SK-N-SH (cell line): ENCODE results near the gene LRRC46. TPM values are rescaled to one million over a fixed set of nuclear protein-coding genes. Genes with fewer than 3 reads are reported as not detected.
A peak's percentile ranks its signal among the peaks of the same experiment; 100 is the strongest.

ENCODE experiments used
- CTCF ChIA-PET: fragments of 300-600, 350-600 bp; formaldehyde crosslinking; extraction: SDS; loops from one replicate; lab custom pipeline; 2021; lab: Yijun Ruan, JAX
- POLR2A ChIA-PET: fragments of 350-600 bp; sonication (Branson Sonifier 250); formaldehyde crosslinking; extraction: SDS; loops from one replicate; lab custom pipeline; 2020; ENCODE audit warnings: antibody characterized with exemption, inconsistent platforms; lab: Yijun Ruan, JAX
- DNase-seq: peaks from one replicate; pipeline ENCODE4 v3.0.0; 2012
- H2AFZ ChIP-seq: fragments of 200-600 bp; sonication (generic); 2 replicates; pipeline ENCODE4 v1.8.1; 2016; ENCODE audit warnings: antibody characterized with exemption, mild to moderate bottlenecking, low read depth
- H3F3A ChIP-seq: fragments of 200-600 bp; sonication (generic); replicated peaks from 2 replicates; pipeline ENCODE3; 2016; ENCODE audit warnings: antibody characterized with exemption, mild to moderate bottlenecking; ENCODE audit not compliant: insufficient read depth
- H3K27ac ChIP-seq, 2 experiments: fragments of 200-500 bp in 1 of 2; fragments of 200-600 bp in 1 of 2; sonication (Bioruptor generic) in 1 of 2; sonication (generic), shearing (Covaris generic) in 1 of 2; 2 replicates each; pipeline versions ENCODE4 v1.5.1 to v1.6.1; 2014 to 2016; ENCODE audit warnings: low read depth in 2 of 2, inconsistent platforms in 1 of 2, low read length in 1 of 2, mild to moderate bottlenecking in 1 of 2, mixed read lengths in 1 of 2
- H3K27me3 ChIP-seq: fragments of 200-600 bp; sonication (generic), shearing (Covaris generic); 2 replicates; pipeline ENCODE4 v1.6.1; 2016; ENCODE audit warnings: mixed run types; ENCODE audit not compliant: insufficient read depth
- H3K36me3 ChIP-seq, 2 experiments: fragments of 200-500 bp in 1 of 2; fragments of 200-600 bp in 1 of 2; sonication (Bioruptor generic) in 1 of 2; sonication (generic) in 1 of 2; replicated peaks in 1 of 2; 2 replicates each; pipeline versions ENCODE3 to v1.5.1; 2014 to 2016; ENCODE audit warnings: low read length in 1 of 2, mild to moderate bottlenecking in 1 of 2; ENCODE audit not compliant: insufficient read depth in 2 of 2, control insufficient read depth in 1 of 2
- H3K4me1 ChIP-seq, 2 experiments: fragments of 200-500 bp in 1 of 2; fragments of 200-600 bp in 1 of 2; sonication (Bioruptor generic) in 1 of 2; sonication (generic), shearing (Covaris generic) in 1 of 2; 2 replicates each; pipeline versions ENCODE4 v1.5.1 to v1.6.1; 2014 to 2016; ENCODE audit warnings: low read depth in 1 of 2, low read length in 1 of 2, mixed run types in 1 of 2; ENCODE audit not compliant: insufficient read depth in 2 of 2, control insufficient read depth in 1 of 2
- H3K4me2 ChIP-seq: fragments of 200-600 bp; sonication (generic), shearing (Covaris generic); 2 replicates; pipeline ENCODE4 v1.6.1; 2017; ENCODE audit warnings: mixed run types
- H3K4me3 ChIP-seq, 2 experiments: fragments of 200-500 bp in 1 of 2; fragments of 200-600 bp in 1 of 2; sonication (Bioruptor generic) in 1 of 2; sonication (generic), shearing (Covaris generic) in 1 of 2; 2 replicates each; pipeline versions ENCODE4 v1.5.1 to v1.8.1; 2014 to 2016; ENCODE audit warnings: low read depth in 2 of 2, inconsistent platforms in 1 of 2, low read length in 1 of 2, mild to moderate bottlenecking in 1 of 2, mixed read lengths in 1 of 2, moderate library complexity in 1 of 2
- H3K79me2 ChIP-seq: fragments of 200-600 bp; sonication (generic); 2 replicates; pipeline ENCODE4 v1.8.1; 2017; ENCODE audit warnings: mild to moderate bottlenecking; ENCODE audit not compliant: insufficient read depth
- H3K9ac ChIP-seq: fragments of 200-600 bp; sonication (generic); 2 replicates; pipeline ENCODE4 v1.6.1; 2017; ENCODE audit warnings: mixed run types
- H3K9me2 ChIP-seq: fragments of 200-600 bp; sonication (generic); 2 replicates; pipeline ENCODE4 v1.6.1; 2017; ENCODE audit warnings: mixed run types
- H3K9me3 ChIP-seq: fragments of 200-600 bp; sonication (generic); 2 replicates; pipeline ENCODE4 v1.6.1; 2017; ENCODE audit warnings: mixed run types, mild to moderate bottlenecking, moderate library complexity
- H4K20me1 ChIP-seq: fragments of 200-600 bp; sonication (generic); 2 replicates; pipeline ENCODE4 v1.6.1; 2017; ENCODE audit warnings: mild to moderate bottlenecking, mixed run types; ENCODE audit not compliant: insufficient read depth
- CHD2 ChIP-seq: fragments of 150-350 bp; IDR thresholded peaks from 2 replicates; pipeline ENCODE4 v1.6.1; 2018; ENCODE audit warnings: low read length; ENCODE audit not compliant: partially characterized antibody
- ELF1 ChIP-seq: IDR thresholded peaks from 2 replicates; pipeline ENCODE4 v1.4.0; 2012
- EP300 ChIP-seq, 2 experiments: IDR thresholded peaks; 2 replicates each; pipeline versions ENCODE4 v1.4.0 to v1.6.1; 2012; ENCODE audit warnings: borderline replicate concordance in 1 of 2, low read depth in 1 of 2, low read length in 1 of 2
- EZH2phosphoT487 ChIP-seq: fragments of 200-600 bp; sonication (generic); IDR thresholded peaks from 2 replicates; pipeline ENCODE4 v1.6.1; 2017; ENCODE audit warnings: low read depth, mixed run types, mild to moderate bottlenecking, antibody characterized with exemption, moderate library complexity, borderline replicate concordance
- FOSL2 ChIP-seq: IDR thresholded peaks from 2 replicates; pipeline ENCODE4 v1.4.0; 2012; ENCODE audit warnings: low read depth, mild to moderate bottlenecking, moderate library complexity, borderline replicate concordance
- FOXJ3 ChIP-seq: sonication (generic); formaldehyde crosslinking; IDR thresholded peaks from 2 replicates; pipeline ENCODE4 v1.5.1; 2020; ENCODE audit warnings: mild to moderate bottlenecking, missing genetic modification reagents
- GABPA ChIP-seq: IDR thresholded peaks from 2 replicates; pipeline ENCODE4 v1.4.0; 2012; ENCODE audit warnings: low read depth, mild to moderate bottlenecking
- GATA2 ChIP-seq: sonication (generic); formaldehyde crosslinking; IDR thresholded peaks from 2 replicates; pipeline ENCODE4 v1.5.0; 2020; ENCODE audit warnings: mild to moderate bottlenecking, missing genetic modification reagents
- JUND ChIP-seq: IDR thresholded peaks from 2 replicates; pipeline ENCODE4 v1.4.0; 2012
- MAX ChIP-seq: IDR thresholded peaks from 2 replicates; pipeline ENCODE4 v1.4.0; 2012; ENCODE audit warnings: low read depth
- MEF2A ChIP-seq: IDR thresholded peaks from 2 replicates; pipeline ENCODE4 v1.4.0; 2012; ENCODE audit warnings: low read depth, borderline replicate concordance
- MXI1 ChIP-seq: IDR thresholded peaks from 2 replicates; pipeline ENCODE4 v1.6.1; 2012; ENCODE audit warnings: mild to moderate bottlenecking, low read depth, low read length, improper control_type of control experiment
- NRF1 ChIP-seq: IDR thresholded peaks from 2 replicates; pipeline ENCODE4 v1.6.1; 2012; ENCODE audit warnings: low read depth, mild to moderate bottlenecking, low read length
- POLR2AphosphoS5 ChIP-seq: IDR thresholded peaks from 2 replicates; pipeline ENCODE4 v1.6.1; 2012; ENCODE audit warnings: low read depth, low read length
- RAD21 ChIP-seq: IDR thresholded peaks from 2 replicates; pipeline ENCODE4 v1.6.1; 2012; ENCODE audit warnings: mild to moderate bottlenecking, low read length
- RCOR1 ChIP-seq: fragments of 150-350 bp; IDR thresholded peaks from 2 replicates; pipeline ENCODE4 v1.6.1; 2017; ENCODE audit warnings: antibody characterized with exemption, low read length
- REST ChIP-seq: IDR thresholded peaks from 2 replicates; pipeline ENCODE4 v1.6.1; 2012; ENCODE audit warnings: mild to moderate bottlenecking, low read depth, low read length, moderate library complexity
- SIN3A ChIP-seq: IDR thresholded peaks from 2 replicates; pipeline ENCODE4 v1.6.1; 2012; ENCODE audit warnings: low read depth, mild to moderate bottlenecking, low read length, moderate library complexity, borderline replicate concordance
- TCF12 ChIP-seq: IDR thresholded peaks from 2 replicates; pipeline ENCODE4 v1.4.0; 2012
- TEAD4 ChIP-seq: IDR thresholded peaks from 2 replicates; pipeline ENCODE4 v1.4.0; 2012; ENCODE audit warnings: mild to moderate bottlenecking, borderline replicate concordance; ENCODE audit not compliant: insufficient read depth
- YY1 ChIP-seq: IDR thresholded peaks from 2 replicates; pipeline ENCODE4 v1.4.0; 2012; ENCODE audit warnings: low read depth, mild to moderate bottlenecking
- WGBS: methylation state at CpG from one replicate; pipeline ENCODE4 v1.1.6; 2017; ENCODE audit warnings: low lambda C conversion rate; 5-methylcytosine and 5-hydroxymethylcytosine counted together
- polyA plus RNA-seq, 3 experiments: library from polyadenylated mRNA; depleted of rRNA; stranded (reverse); fragments of >200 nt; gene quantifications; 2 replicates each; pipeline ENCODE4 v1.2.3, GENCODE V29; 2012
- TF ChIP-seq, protein P1 (sequence below): fragments of 150-350 bp; IDR thresholded peaks from 2 replicates; pipeline ENCODE4 v1.6.1; 2017; ENCODE audit warnings: antibody characterized with exemption, low read length, low read depth, borderline replicate concordance
- TF ChIP-seq, protein P2 (sequence below): fragments of 150-350 bp; IDR thresholded peaks from 2 replicates; pipeline ENCODE4 v1.6.1; 2016; ENCODE audit warnings: mild to moderate bottlenecking, low read depth, low read length

LRRC46 gene
- polyA plus RNA-seq, 1 of the 3 experiments (the other 2 are of a cell fraction) = 1.6 TPM

DNA sequence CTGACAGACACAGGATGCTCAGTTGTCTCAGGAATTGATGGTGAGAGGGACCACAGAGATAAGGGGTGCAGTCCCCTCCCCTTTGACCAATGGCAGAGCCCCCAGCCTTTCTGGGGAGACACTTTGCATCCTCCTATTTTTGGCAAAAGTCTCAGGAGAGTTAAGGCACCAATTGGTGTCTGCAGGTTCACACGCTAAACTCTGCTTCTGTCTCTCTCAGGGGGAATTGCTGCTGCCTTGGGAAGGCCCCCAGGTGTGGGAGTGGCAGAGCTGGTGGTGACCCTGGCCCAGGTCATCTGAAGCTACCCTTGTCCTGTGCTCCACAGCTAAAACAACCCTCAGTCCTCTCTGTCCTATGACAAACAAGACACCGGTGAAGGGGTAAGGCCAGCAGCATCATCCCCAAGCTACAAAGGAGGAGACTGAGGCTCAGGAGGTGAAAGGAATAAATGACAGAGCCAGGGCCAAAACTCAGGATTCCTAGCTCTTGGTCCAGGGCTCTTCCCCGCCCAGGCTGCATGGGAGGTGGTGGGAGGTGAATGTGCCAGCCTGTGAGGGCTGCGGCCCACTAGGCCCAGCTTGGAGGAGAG, 30.2 kb upstream of the LRRC46 start:
- Histone ChIP-seq H3K4me2 (no peak overlapping the region), H3K9me2 (no peaks in the 10 kb centered on the region), H3K9me3 (no peaks in the 10 kb centered on the region), H3K27ac (no peak overlapping the region), H3K79me2 (no peaks in the 10 kb centered on the region), H3K4me3 (no peak overlapping the region), H3K4me1 (no peaks in the 10 kb centered on the region), H3K27me3 (0 out of 2 replicates have a peak, but pooled peaks cover 14% of the 10 kb centered on the region), H2AFZ (no peak overlapping the region), H3K9ac (no peak overlapping the region), H4K20me1 (no peaks in the 10 kb centered on the region), H3K36me3 (no peaks in the 10 kb centered on the region), H3F3A (no peaks in the 10 kb centered on the region)
- 41% methylated on average over 4 of the region's 4 CpGs for WGBS
- CTCF ChIA-PET = interaction anchor here (0.5 to 5.2 kb wide), 29 partner anchors 8 to 536 kb away, joined by 3 to 88 read pairs (median 8); partner anchors contain the start of genes OSBPL7, SCRN2 and TBX21
- POLR2A ChIA-PET = interaction anchor here (1.1 kb wide), 1 partner anchor 11 kb away, joined by 3 read pairs; no protein-coding TSS in a partner anchor
- DNase-seq = no peak
- TF ChIP-seq MXI1 = no peak
- TF ChIP-seq FOXJ3 (CRISPR knock-in tag) = no peak
- no peak for TF ChIP-seq MEF2A
- TF ChIP-seq ELF1 = no peak
- TF ChIP-seq, all 33 proteins: peak for 0

DNA sequence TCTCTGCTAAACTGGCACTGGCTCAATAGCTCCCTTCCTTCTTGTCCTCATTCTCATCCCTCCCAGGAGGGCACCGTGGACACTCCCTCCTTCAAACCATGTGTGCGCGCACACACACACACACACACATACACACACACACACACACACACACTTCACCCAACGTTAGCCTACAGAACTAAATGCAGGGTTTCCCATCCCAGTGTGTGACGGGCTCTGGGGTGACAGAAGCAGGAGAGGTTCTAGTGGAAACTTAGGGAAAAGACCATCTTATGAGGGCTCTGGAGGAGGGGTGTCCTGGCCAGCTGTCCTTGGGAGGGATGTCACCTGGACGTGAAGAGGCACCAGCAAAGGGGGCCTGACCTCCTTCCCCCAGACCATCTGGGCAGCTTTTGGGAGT, 29.6 kb upstream of the LRRC46 start:
- ChIA-PET CTCF (interaction anchor here (0.5 to 5.2 kb wide), 38 partner anchors 8 to 537 kb away, joined by 3 to 88 read pairs (median 4); partner anchors contain the start of genes OSBPL7, SCRN2 and TBX21), POLR2A (interaction anchor here (1.1 kb wide), 1 partner anchor 12 kb away, joined by 3 read pairs; no protein-coding TSS in a partner anchor)
- Histone ChIP-seq H3K4me2 (no peak overlapping the region), H3K27me3 (0 out of 2 replicates have a peak, but pooled peaks cover 14% of the 10 kb centered on the region), H2AFZ (no peak overlapping the region), H3K4me1 (no peaks in the 10 kb centered on the region), H3K9ac (no peak overlapping the region), H3F3A (no peaks in the 10 kb centered on the region), H3K9me3 (no peaks in the 10 kb centered on the region), H3K9me2 (no peaks in the 10 kb centered on the region), H4K20me1 (no peaks in the 10 kb centered on the region), H3K79me2 (no peaks in the 10 kb centered on the region), H3K27ac (no peak overlapping the region), H3K36me3 (peaks cover 0 to 2% of the 10 kb centered on the region in 2 experiments), H3K4me3 (no peak overlapping the region)
- TF ChIP-seq GABPA = no peak
- no peak for TF ChIP-seq EZH2phosphoT487
- TF ChIP-seq TEAD4 = no peak
- no peak for TF ChIP-seq REST
- TF ChIP-seq JUND = no peak
- no peak for TF ChIP-seq RCOR1
- TF ChIP-seq, protein P1, sequence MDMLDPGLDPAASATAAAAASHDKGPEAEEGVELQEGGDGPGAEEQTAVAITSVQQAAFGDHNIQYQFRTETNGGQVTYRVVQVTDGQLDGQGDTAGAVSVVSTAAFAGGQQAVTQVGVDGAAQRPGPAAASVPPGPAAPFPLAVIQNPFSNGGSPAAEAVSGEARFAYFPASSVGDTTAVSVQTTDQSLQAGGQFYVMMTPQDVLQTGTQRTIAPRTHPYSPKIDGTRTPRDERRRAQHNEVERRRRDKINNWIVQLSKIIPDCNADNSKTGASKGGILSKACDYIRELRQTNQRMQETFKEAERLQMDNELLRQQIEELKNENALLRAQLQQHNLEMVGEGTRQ = no peak
- no peak for TF ChIP-seq YY1
- no peak for TF ChIP-seq MAX
- no peak for TF ChIP-seq EP300 (IDR thresholded peaks at IDR 0.05; ENCODE audit: borderline replicate concordance in 1 of 2, low read depth in 1 of 2, low read length in 1 of 2)
- no peak for TF ChIP-seq NRF1
- TF ChIP-seq RAD21 = no peak
- TF ChIP-seq TCF12 = no peak
- TF ChIP-seq POLR2AphosphoS5 = no peak
- no peak for TF ChIP-seq MXI1
- no peak for TF ChIP-seq CHD2
- no peak for TF ChIP-seq FOSL2
- TF ChIP-seq, protein P2, sequence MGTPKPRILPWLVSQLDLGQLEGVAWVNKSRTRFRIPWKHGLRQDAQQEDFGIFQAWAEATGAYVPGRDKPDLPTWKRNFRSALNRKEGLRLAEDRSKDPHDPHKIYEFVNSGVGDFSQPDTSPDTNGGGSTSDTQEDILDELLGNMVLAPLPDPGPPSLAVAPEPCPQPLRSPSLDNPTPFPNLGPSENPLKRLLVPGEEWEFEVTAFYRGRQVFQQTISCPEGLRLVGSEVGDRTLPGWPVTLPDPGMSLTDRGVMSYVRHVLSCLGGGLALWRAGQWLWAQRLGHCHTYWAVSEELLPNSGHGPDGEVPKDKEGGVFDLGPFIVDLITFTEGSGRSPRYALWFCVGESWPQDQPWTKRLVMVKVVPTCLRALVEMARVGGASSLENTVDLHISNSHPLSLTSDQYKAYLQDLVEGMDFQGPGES = no peak
- no peak for TF ChIP-seq SIN3A
- TF ChIP-seq GATA2 (CRISPR knock-in tag) = no peak
- peak; percentile 14 for DNase-seq
- 42% methylated on average over 6 of the region's 6 CpGs for WGBS
